ENCODE measurements around the gene ZSCAN31. TPM values are rescaled to one million over a fixed set of nuclear protein-coding genes. Genes with fewer than 3 reads are reported as not detected.

Gene ZSCAN31
- total and polyA plus RNA-seq, 2 of the 8 experiments (the other 6 are each of a cell fraction or from before 2014, with no cell fraction given): 1.9 to 7.0 TPM

DNA sequence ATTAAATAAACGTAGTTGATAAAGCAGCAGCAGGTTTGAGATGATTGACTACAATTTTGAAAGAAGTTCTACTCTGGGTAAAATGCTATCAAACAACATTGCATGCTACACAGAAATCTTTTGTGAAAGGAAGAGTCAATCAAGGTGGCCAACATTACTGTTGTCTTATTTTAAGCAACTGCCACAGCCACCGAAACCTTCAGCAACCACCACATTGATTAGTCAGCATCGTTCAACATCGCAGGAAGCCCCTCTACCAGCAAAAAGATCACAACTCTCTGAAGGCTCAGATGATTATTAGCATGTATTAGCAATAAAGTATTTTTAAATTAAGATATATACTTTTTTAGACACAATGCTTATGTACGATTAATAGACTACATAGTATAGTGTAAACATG is 40.6 kb downstream of the ZSCAN31 start (continued):
- no peak for TF ChIP-seq SIN3A (conservative IDR thresholded peaks at IDR 0.05 in 1 of 2, IDR thresholded peaks at IDR 0.05 in 1 of 2; ENCODE audit: low read depth in 1 of 2, low read length in 2 of 2)
- no peak for TF ChIP-seq SAP30 (IDR thresholded peaks at IDR 0.05; ENCODE audit: insufficient read depth, insufficient replicate concordance, low read length)
- no peak for TF ChIP-seq PHF8 (conservative IDR thresholded peaks at IDR 0.05; ENCODE audit: low read depth, low read length)

All from H1 (cell line).